AG10803 (cell line): Measurements from ENCODE around the gene CACNA2D4.

Experiments
- DNase-seq: peaks from one replicate; pipeline ENCODE4 v3.0.0; 2010; ENCODE audit warnings: low read depth
- H3K4me3 ChIP-seq: 2 replicates; pipeline ENCODE4 v1.5.1; 2011; ENCODE audit warnings: mild to moderate bottlenecking, low read length, control low read depth
- CTCF ChIP-seq: conservative IDR thresholded peaks from 2 replicates; pipeline ENCODE4 v1.5.1; 2011; ENCODE audit warnings: mild to moderate bottlenecking, low read length, control low read depth, inconsistent platforms

CACNA2D4 gene

DNA sequence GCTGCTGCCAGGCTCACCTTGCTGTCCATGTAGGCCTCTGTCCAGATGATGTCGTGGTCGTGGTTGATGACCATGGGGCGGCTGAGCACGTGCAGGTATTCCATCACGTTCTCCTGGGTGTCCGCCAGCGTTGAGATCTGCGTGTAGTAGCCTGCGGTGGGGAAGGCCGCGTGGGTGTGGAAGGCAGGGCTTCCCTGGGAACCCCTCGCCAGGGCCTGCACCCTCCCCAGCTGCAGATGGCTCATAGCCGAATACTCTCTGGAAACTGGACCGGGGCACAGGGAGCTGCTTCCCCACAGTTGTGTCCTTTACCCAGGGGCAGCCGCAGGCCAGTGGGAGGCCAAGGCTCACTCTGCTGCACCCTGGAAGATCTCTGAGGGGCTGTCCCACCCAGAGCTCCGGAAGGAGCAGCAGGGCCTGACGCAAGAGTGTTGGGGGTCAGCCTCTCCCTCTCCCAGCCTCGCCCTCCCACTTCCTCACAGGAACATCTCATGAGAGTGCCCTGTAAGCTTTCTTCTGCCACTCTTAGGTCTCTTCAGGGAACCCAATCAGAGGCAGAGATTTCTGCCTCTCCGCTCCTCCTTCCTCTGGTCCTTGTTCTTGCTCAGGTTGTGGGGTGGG, 35.5 kb downstream of the CACNA2D4 start:
- no peak for DNase-seq
- TF ChIP-seq CTCF: no peak
- no peak overlapping the region for H3K4me3 ChIP-seq

- H3K4me3 ChIP-seq: no peak overlapping the region
- no peak for DNase-seq
- no peak for TF ChIP-seq CTCF
Observed at GRCh38 chr12:1882405-1882804, 36.0 kb downstream of the CACNA2D4 start.

DNA sequence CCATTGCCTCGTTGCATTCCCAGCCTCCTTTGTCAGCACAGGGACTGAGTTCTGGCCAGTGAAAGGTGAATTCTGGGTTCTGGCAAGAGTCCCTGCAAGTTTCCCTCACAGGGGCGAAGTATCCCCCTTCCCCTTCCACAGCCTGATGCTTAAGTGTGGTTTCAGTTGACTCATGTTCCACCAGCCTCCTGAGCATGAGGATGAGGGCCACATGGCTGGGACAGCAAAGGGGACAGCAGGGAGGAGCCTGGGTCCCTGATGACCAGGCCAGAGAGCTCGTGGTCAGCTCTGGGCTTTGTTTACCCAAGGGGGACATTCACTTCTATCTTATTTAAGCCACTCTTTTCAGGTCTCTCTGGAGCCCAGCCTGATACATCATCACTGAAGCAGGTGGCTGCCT, 36.5 kb downstream of the CACNA2D4 start:
- TF ChIP-seq CTCF: no peak
- no peak for DNase-seq
- H3K4me3 ChIP-seq: no peak overlapping the region

DNA sequence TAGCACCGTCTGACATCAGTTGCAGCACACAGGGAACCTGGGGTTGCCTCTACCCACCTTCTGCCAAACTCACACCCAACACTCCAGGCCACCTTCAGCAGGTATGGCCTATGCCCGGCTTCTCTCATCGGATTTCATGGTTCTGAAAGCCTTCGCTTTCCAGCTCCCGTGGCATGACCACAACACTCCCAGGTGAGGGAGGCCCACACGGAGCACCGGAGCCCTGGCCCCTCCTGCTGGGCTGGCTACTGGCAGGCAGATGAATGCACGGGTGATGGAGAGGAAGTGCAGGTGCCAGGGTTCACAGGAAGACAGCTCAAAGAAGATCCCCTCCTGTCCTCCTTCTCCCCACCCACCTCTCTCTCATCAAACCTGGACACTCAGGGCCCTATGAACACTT, 37.2 kb downstream of the CACNA2D4 start:
- no peak for TF ChIP-seq CTCF
- DNase-seq: no peak
- H3K4me3 ChIP-seq: no peak overlapping the region

DNA sequence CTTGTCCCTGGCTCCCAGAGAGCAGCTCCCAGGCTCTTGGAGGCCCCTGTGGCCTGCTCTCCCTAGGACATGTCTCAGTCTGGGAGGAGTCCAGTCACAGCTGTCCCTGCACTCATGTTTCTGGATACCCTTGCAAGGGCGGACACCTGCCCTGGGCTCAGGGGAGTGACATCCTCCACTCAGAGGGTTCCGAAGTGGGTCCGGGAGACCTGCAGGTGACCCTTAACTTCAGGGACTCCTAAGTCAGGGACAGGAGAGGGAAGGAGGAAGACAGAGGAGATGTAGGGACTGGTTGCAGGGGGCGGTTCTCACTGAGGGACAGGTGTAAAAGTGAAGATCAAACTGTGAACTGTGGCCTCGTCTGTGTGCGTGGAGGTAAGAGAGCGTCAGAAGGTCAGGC, 37.6 kb downstream of the CACNA2D4 start:
- no peak overlapping the region for H3K4me3 ChIP-seq
- no peak for DNase-seq
- TF ChIP-seq CTCF: no peak

DNA sequence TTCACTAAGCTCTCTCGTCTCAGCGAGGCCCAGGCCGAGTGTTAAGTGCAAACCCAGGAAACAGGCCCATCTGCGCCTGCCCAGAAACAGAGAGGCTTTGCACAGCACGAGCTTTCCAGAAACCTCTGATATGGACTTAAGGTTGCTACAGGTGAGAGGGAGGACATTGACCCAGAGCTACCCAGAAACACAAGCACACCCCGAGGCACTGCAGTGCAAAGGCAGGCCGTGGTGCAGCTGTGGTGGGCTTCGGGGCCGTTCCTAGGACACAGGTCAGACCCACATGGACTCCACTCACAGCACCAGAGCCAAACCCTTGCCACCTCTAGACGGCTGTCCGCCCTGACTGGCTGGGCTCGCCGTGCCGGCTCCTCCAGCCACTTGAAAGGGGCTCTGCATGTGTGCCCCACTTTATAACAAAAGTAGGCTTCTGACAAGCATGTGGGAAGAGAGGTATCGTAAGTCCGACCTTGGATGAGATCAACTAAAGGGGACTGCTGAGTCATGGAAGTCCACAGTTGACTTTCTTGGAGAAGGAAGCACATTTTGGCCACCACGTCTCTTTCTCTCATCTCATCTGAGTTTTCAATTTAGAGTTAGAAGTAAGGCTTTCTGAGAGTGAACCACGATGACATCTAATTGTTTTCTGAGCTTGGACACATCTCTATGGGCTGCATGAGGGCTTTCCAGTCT, 38.2 kb downstream of the CACNA2D4 start:
- DNase-seq: no peak
- H3K4me3 ChIP-seq: no peak overlapping the region
- no peak for TF ChIP-seq CTCF

- no peak overlapping the region for H3K4me3 ChIP-seq
- no peak for DNase-seq
- no peak for TF ChIP-seq CTCF
Observed at GRCh38 chr12:1879633-1880032, 38.8 kb downstream of the CACNA2D4 start.
